ENCODE results near the gene SCO1.

DNA sequence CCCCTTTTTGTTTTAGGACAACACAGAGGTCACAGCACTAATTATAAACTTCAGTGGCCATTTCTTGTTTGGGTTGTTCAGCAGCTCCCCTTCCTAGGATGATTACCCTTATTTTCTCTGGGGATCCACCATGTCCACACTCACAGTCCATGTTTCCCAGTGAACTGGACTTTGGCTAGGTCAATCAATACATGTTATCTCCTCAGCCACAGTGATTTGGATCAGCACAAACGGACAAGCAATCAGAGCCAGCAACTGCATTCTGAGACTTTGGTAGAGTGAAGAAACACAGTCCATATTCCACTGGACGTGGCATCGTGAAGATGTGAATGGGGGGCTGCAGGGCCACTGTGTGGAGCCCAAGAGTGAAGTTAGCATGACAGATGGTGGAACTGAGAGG is 27.9 kb upstream of the SCO1 start:
- TF ChIP-seq, protein P1, sequence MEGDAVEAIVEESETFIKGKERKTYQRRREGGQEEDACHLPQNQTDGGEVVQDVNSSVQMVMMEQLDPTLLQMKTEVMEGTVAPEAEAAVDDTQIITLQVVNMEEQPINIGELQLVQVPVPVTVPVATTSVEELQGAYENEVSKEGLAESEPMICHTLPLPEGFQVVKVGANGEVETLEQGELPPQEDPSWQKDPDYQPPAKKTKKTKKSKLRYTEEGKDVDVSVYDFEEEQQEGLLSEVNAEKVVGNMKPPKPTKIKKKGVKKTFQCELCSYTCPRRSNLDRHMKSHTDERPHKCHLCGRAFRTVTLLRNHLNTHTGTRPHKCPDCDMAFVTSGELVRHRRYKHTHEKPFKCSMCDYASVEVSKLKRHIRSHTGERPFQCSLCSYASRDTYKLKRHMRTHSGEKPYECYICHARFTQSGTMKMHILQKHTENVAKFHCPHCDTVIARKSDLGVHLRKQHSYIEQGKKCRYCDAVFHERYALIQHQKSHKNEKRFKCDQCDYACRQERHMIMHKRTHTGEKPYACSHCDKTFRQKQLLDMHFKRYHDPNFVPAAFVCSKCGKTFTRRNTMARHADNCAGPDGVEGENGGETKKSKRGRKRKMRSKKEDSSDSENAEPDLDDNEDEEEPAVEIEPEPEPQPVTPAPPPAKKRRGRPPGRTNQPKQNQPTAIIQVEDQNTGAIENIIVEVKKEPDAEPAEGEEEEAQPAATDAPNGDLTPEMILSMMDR (IDR thresholded peaks at IDR 0.05; ENCODE audit: low read depth, low read length): no peak
- no peak for TF ChIP-seq EZH2phosphoT487 (IDR thresholded peaks at IDR 0.05; ENCODE audit: low read depth)

Measured in OCI-LY3 (cell line).